ENCODE data around the gene SLC4A9. TPM values are rescaled to one million over a fixed set of nuclear protein-coding genes. Genes with fewer than 3 reads are reported as not detected.
A peak's percentile ranks its signal among the peaks of the same experiment; 100 is the strongest.

The SLC4A9 gene
- total and polyA plus RNA-seq, 4 donors, result not detected

DNA sequence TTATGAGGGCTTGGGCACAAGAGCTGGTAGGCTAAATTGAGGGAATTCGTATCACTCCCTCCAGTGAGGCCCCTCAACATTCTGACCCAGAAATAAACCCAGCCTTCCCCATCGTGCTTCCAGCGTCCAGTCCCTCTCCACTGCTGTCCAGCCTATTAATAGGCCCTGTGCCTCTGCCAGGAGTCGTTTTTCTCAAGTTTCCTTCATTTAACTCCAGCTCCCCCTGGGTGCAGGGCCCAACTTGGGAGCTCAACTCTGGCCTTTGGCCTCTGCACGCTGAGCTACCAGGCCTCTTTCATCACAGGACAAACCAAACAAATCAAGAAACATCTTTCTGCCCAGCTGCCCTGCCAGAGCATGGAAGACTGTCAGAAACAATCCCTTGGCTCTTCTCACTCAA lies 23.6 kb upstream of the SLC4A9 start:
- H3K27me3 ChIP-seq (ENCODE audit: control insufficient read depth in 1 of 2, insufficient read depth in 2 of 2, low read length in 1 of 2), result no peaks in the 10 kb centered on the region
- ATAC-seq (ENCODE audit: low FRiP score), result peak; percentile 79
- H3K9me3 ChIP-seq (ENCODE audit: control insufficient read depth, low read length), result no peaks in the 10 kb centered on the region
- H3K27ac ChIP-seq (ENCODE audit: low read depth in 1 of 2, low read length in 2 of 2), result peak overlapping the region in 1 of 2 donors; percentile 67
- 2 to 7% methylated on average over 5 of the region's 5 CpGs for WGBS, 2 donors
- H3K36me3 ChIP-seq (ENCODE audit: control insufficient read depth in 1 of 2, insufficient read depth in 2 of 2, low read length in 1 of 2), result no peaks in the 10 kb centered on the region
- no peak for DNase-seq
- no peaks in the 10 kb centered on the region for H3K4me1 ChIP-seq (ENCODE audit: control insufficient read depth in 1 of 2, insufficient read depth in 2 of 2, low read length in 2 of 2)
- H3K4me3 ChIP-seq (ENCODE audit: low read length in 2 of 2), result no peak overlapping the region
- intact Hi-C loops (cut with DNase I), result no loop called here

- H3K4me1 ChIP-seq (ENCODE audit: control insufficient read depth in 1 of 2, insufficient read depth in 2 of 2, low read length in 2 of 2), result no peaks in the 10 kb centered on the region
- ATAC-seq (ENCODE audit: low FRiP score), result no peak
- H3K36me3 ChIP-seq (ENCODE audit: control insufficient read depth in 1 of 2, insufficient read depth in 2 of 2, low read length in 1 of 2), result no peaks in the 10 kb centered on the region
- no peak overlapping the region for H3K27ac ChIP-seq (ENCODE audit: low read depth in 1 of 2, low read length in 2 of 2)
- no peak for DNase-seq
- 99 to 100% methylated on average over 1 of the region's 1 CpG for WGBS, 2 donors
- intact Hi-C loops (cut with DNase I), result no loop called here
- no peaks in the 10 kb centered on the region for H3K27me3 ChIP-seq (ENCODE audit: control insufficient read depth in 1 of 2, insufficient read depth in 2 of 2, low read length in 1 of 2)
- H3K9me3 ChIP-seq (ENCODE audit: control insufficient read depth, low read length), result no peaks in the 10 kb centered on the region
- no peak overlapping the region for H3K4me3 ChIP-seq (ENCODE audit: low read length in 2 of 2)
Observed at GRCh38 chr5:140337880-140338279, 22.1 kb upstream of the SLC4A9 start.

GRCh38 chr5:140338336-140338735 lies 21.7 kb upstream of the SLC4A9 start:
- Histone ChIP-seq H3K27me3 (ENCODE audit: control insufficient read depth in 1 of 2, insufficient read depth in 2 of 2, low read length in 1 of 2) (no peaks in the 10 kb centered on the region), H3K4me3 (ENCODE audit: low read length in 2 of 2) (no peak overlapping the region), H3K9me3 (ENCODE audit: control insufficient read depth, low read length) (no peaks in the 10 kb centered on the region), H3K36me3 (ENCODE audit: control insufficient read depth in 1 of 2, insufficient read depth in 2 of 2, low read length in 1 of 2) (no peaks in the 10 kb centered on the region), H3K4me1 (ENCODE audit: control insufficient read depth in 1 of 2, insufficient read depth in 2 of 2, low read length in 2 of 2) (no peaks in the 10 kb centered on the region), H3K27ac (ENCODE audit: low read depth in 1 of 2, low read length in 2 of 2) (no peak overlapping the region)
- DNase-seq, result no peak
- intact Hi-C loops (cut with DNase I), result no loop called here
- ATAC-seq (ENCODE audit: low FRiP score), result no peak
- 57 to 59% methylated on average over 3 of the region's 3 CpGs for WGBS, 2 donors

DNA sequence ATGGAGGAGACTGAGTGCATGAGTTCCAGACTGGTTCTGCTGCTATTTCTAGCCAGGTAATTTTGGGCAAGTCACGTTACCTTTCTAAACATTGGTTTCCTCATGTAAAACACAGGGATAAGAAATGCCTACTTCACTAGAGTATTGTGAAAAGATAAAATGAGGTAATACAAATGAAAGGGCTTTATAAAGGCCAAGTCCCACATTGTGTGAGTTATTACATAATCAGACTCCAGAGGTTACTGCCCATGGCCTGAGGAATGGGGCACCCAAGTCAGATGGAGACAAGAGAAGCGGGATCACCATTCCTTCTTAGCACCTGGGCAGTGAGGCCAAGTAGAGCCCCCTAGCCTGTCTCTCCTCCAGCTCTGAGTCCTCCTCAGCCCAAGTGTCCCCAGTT lies 21.1 kb upstream of the SLC4A9 start:
- DNase-seq, result no peak
- Histone ChIP-seq H3K27me3 (ENCODE audit: control insufficient read depth in 1 of 2, insufficient read depth in 2 of 2, low read length in 1 of 2) (no peaks in the 10 kb centered on the region), H3K4me1 (ENCODE audit: control insufficient read depth in 1 of 2, insufficient read depth in 2 of 2, low read length in 2 of 2) (no peaks in the 10 kb centered on the region), H3K36me3 (ENCODE audit: control insufficient read depth in 1 of 2, insufficient read depth in 2 of 2, low read length in 1 of 2) (no peaks in the 10 kb centered on the region), H3K27ac (ENCODE audit: low read depth in 1 of 2, low read length in 2 of 2) (no peak overlapping the region), H3K9me3 (ENCODE audit: control insufficient read depth, low read length) (no peaks in the 10 kb centered on the region), H3K4me3 (ENCODE audit: low read length in 2 of 2) (no peak overlapping the region)
- intact Hi-C loops (cut with DNase I), result no loop called here
- WGBS, 2 donors, result 81 to 92% methylated on average over 2 of the region's 2 CpGs
- no peak for ATAC-seq (ENCODE audit: low FRiP score)

- WGBS, 2 donors, result 86 to 90% methylated on average over 4 of the region's 4 CpGs
Observed at GRCh38 chr5:140339636-140340035, 20.4 kb upstream of the SLC4A9 start.

GRCh38 chr5:140340605-140341121 lies 19.3 kb upstream of the SLC4A9 start:
- no peaks in the 10 kb centered on the region for H3K9me3 ChIP-seq (ENCODE audit: control insufficient read depth, low read length)
- H3K4me3 ChIP-seq (ENCODE audit: low read length in 2 of 2), result no peak overlapping the region
- no peak overlapping the region for H3K27ac ChIP-seq (ENCODE audit: low read depth in 1 of 2, low read length in 2 of 2)
- no peaks in the 10 kb centered on the region for H3K27me3 ChIP-seq (ENCODE audit: control insufficient read depth in 1 of 2, insufficient read depth in 2 of 2, low read length in 1 of 2)
- no peaks in the 10 kb centered on the region for H3K4me1 ChIP-seq (ENCODE audit: control insufficient read depth in 1 of 2, insufficient read depth in 2 of 2, low read length in 2 of 2)
- DNase-seq (no peak), ATAC-seq (ENCODE audit: low FRiP score) (no peak)
- intact Hi-C loops (cut with DNase I), result loop anchor here in 1 of 2 donors (5.0 kb wide), 1 partner anchor 38 kb away; the partner anchor contains the start of gene PFDN1
- H3K36me3 ChIP-seq (ENCODE audit: control insufficient read depth in 1 of 2, insufficient read depth in 2 of 2, low read length in 1 of 2), result no peaks in the 10 kb centered on the region

More at GRCh38 chr5:140339636-140340035, 20.4 kb upstream of the SLC4A9 start:
- no peaks in the 10 kb centered on the region for H3K4me1 ChIP-seq (ENCODE audit: control insufficient read depth in 1 of 2, insufficient read depth in 2 of 2, low read length in 2 of 2)
- H3K27ac ChIP-seq (ENCODE audit: low read depth in 1 of 2, low read length in 2 of 2), result no peak overlapping the region
- no peak for DNase-seq
- H3K36me3 ChIP-seq (ENCODE audit: control insufficient read depth in 1 of 2, insufficient read depth in 2 of 2, low read length in 1 of 2), result no peaks in the 10 kb centered on the region
- intact Hi-C loops (cut with DNase I), result loop anchor here in 1 of 2 donors (5.0 kb wide), 1 partner anchor 37 kb away; the partner anchor contains the start of gene PFDN1
- ATAC-seq (ENCODE audit: low FRiP score), result no peak
- H3K27me3 ChIP-seq (ENCODE audit: control insufficient read depth in 1 of 2, insufficient read depth in 2 of 2, low read length in 1 of 2), result no peaks in the 10 kb centered on the region
- no peak overlapping the region for H3K4me3 ChIP-seq (ENCODE audit: low read length in 2 of 2)
- no peaks in the 10 kb centered on the region for H3K9me3 ChIP-seq (ENCODE audit: control insufficient read depth, low read length)

DNA sequence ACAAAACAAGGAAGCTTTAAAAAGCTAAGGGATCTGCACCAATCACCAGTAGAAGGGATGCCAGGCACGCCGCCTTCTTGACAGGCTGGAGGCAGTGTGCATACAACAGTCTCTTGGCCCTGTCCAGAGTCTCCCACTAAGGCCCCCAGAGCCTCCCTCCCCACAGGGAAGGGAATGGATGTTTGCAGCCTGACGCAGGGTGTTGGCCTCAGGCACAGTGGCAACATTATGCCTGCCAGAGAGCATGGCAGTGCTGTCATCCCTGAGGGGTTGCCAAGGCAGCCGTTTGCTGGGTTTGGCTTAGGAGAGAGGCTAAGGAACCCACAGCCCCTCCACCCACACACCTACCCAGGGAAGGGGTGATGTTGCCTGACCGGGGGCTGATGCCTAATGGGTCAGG lies 18.4 kb upstream of the SLC4A9 start:
- Histone ChIP-seq H3K9me3 (ENCODE audit: control insufficient read depth, low read length) (no peaks in the 10 kb centered on the region), H3K4me3 (ENCODE audit: low read length in 2 of 2) (no peak overlapping the region), H3K36me3 (ENCODE audit: control insufficient read depth in 1 of 2, insufficient read depth in 2 of 2, low read length in 1 of 2) (no peaks in the 10 kb centered on the region), H3K27ac (ENCODE audit: low read depth in 1 of 2, low read length in 2 of 2) (no peak overlapping the region), H3K27me3 (ENCODE audit: control insufficient read depth in 1 of 2, insufficient read depth in 2 of 2, low read length in 1 of 2) (no peaks in the 10 kb centered on the region), H3K4me1 (ENCODE audit: control insufficient read depth in 1 of 2, insufficient read depth in 2 of 2, low read length in 2 of 2) (no peaks in the 10 kb centered on the region)
- 5 to 7% methylated on average over 5 of the region's 5 CpGs for WGBS, 2 donors
- intact Hi-C loops (cut with DNase I), result loop anchor here in 1 of 2 donors (5.0 kb wide), 1 partner anchor 39 kb away; the partner anchor contains the start of gene PFDN1
- peak; percentile 77 for ATAC-seq (ENCODE audit: low FRiP score)
- DNase-seq, result peak; percentile 78 to 92

GRCh38 chr5:140342287-140342686 lies 17.7 kb upstream of the SLC4A9 start:
- H3K4me3 ChIP-seq (ENCODE audit: low read length in 2 of 2), result no peak overlapping the region
- ATAC-seq (ENCODE audit: low FRiP score) (no peak), DNase-seq (peak in 1 of 2 donors; percentile 58)
- H3K4me1 ChIP-seq (ENCODE audit: control insufficient read depth in 1 of 2, insufficient read depth in 2 of 2, low read length in 2 of 2), result no peaks in the 10 kb centered on the region
- no peaks in the 10 kb centered on the region for H3K27me3 ChIP-seq (ENCODE audit: control insufficient read depth in 1 of 2, insufficient read depth in 2 of 2, low read length in 1 of 2)
- H3K27ac ChIP-seq (ENCODE audit: low read depth in 1 of 2, low read length in 2 of 2), result no peak overlapping the region
- WGBS, 2 donors, result 83 to 87% methylated on average over 6 of the region's 6 CpGs
- intact Hi-C loops (cut with DNase I), result loop anchor here in 1 of 2 donors (5.0 kb wide), 1 partner anchor 40 kb away; the partner anchor contains the start of gene PFDN1
- no peaks in the 10 kb centered on the region for H3K9me3 ChIP-seq (ENCODE audit: control insufficient read depth, low read length)
- no peaks in the 10 kb centered on the region for H3K36me3 ChIP-seq (ENCODE audit: control insufficient read depth in 1 of 2, insufficient read depth in 2 of 2, low read length in 1 of 2)

- Histone ChIP-seq H3K9me3 (ENCODE audit: control insufficient read depth, low read length) (no peaks in the 10 kb centered on the region), H3K4me1 (ENCODE audit: control insufficient read depth in 1 of 2, insufficient read depth in 2 of 2, low read length in 2 of 2) (no peaks in the 10 kb centered on the region), H3K27ac (ENCODE audit: low read depth in 1 of 2, low read length in 2 of 2) (no peak overlapping the region), H3K27me3 (ENCODE audit: control insufficient read depth in 1 of 2, insufficient read depth in 2 of 2, low read length in 1 of 2) (no peaks in the 10 kb centered on the region), H3K4me3 (ENCODE audit: low read length in 2 of 2) (no peak overlapping the region), H3K36me3 (ENCODE audit: control insufficient read depth in 1 of 2, insufficient read depth in 2 of 2, low read length in 1 of 2) (no peaks in the 10 kb centered on the region)
- intact Hi-C loops (cut with DNase I), result loop anchor here in 1 of 2 donors (5.0 kb wide), 1 partner anchor 41 kb away; the partner anchor contains the start of gene PFDN1
- ATAC-seq (ENCODE audit: low FRiP score), result no peak
- no peak for DNase-seq
- WGBS, 2 donors, result 88 to 100% methylated on average over 1 of the region's 1 CpG
Observed at GRCh38 chr5:140342896-140343295, 17.1 kb upstream of the SLC4A9 start.

All from aorta (tissue), 5 donors.